ENCODE measurements around the gene KCTD15. TPM values are rescaled to one million over a fixed set of nuclear protein-coding genes. Genes with fewer than 3 reads are reported as not detected.
"Not testable (repeated sequence)": the region's sequence is repeated elsewhere in the genome, so short reads cannot be mapped to it uniquely, and the experiment has no call there.

The KCTD15 gene
- total RNA-seq, 4 donors from 2014 or later = 23.8 to 149 (median 51.8) TPM

DNA sequence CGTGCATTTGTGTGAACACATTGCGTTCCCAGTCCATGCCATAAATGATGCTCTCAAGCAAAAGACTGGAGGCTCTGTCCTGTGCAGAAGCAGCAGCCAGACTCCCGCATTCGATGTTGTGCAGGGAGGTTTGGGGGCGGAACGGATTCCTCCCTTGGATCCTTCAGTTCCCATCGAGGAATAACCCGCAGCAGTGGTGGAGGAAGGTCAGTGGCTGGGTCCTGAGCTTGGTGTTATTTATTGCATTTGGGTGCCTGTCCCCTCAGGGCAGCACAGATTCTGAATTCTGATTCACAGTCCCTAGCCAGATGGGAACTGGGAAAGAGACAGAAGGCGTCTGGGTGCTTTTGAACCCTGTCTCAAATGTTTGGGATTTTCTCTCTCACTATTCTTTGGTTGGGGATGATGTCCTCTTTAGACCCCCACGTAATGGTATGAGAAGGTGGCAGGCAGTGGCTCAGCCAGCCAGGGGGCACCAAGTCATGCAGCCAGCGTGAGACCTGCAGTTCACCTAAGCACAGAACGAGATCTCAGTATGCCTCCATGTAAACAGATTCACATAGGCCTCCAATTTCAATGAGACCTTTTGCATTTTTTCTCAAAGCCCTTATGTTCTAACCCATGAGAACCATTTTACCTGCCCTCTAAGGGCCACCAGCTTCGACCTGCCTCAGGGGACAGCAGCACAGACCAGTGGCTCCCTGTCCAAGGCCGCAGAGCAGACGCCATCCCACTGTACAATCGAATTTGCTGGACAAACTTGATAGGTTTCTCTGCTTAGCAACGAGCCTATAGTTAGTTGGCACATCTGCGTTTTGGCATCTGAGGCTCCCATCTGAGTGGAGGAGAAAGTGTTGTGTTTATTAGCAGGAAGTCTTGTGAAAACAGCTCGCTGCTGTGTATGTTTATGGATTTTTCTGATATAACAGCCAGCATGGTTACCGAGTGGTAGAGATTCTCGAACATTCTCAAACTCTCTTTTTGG, 17.8 kb downstream of the KCTD15 start:
- no peak overlapping the region for H3K27ac ChIP-seq
- peaks cover 0 to 1% of the 10 kb centered on the region in 2 donors for H3K4me1 ChIP-seq
- DNase-seq = no peak
- no peaks in the 10 kb centered on the region for H3K27me3 ChIP-seq
- no peaks in the 10 kb centered on the region for H3K36me3 ChIP-seq
- no peak for TF ChIP-seq POLR2A (IDR thresholded peaks at IDR 0.05)
- TF ChIP-seq, protein P1, sequence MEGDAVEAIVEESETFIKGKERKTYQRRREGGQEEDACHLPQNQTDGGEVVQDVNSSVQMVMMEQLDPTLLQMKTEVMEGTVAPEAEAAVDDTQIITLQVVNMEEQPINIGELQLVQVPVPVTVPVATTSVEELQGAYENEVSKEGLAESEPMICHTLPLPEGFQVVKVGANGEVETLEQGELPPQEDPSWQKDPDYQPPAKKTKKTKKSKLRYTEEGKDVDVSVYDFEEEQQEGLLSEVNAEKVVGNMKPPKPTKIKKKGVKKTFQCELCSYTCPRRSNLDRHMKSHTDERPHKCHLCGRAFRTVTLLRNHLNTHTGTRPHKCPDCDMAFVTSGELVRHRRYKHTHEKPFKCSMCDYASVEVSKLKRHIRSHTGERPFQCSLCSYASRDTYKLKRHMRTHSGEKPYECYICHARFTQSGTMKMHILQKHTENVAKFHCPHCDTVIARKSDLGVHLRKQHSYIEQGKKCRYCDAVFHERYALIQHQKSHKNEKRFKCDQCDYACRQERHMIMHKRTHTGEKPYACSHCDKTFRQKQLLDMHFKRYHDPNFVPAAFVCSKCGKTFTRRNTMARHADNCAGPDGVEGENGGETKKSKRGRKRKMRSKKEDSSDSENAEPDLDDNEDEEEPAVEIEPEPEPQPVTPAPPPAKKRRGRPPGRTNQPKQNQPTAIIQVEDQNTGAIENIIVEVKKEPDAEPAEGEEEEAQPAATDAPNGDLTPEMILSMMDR (IDR thresholded peaks at IDR 0.05) = no peak
- H3K9me3 ChIP-seq = no peaks in the 10 kb centered on the region
- no peak overlapping the region for H3K4me3 ChIP-seq
- intact Hi-C loops (cut with DNase I; ENCODE audit: low total_unique reads) = no loop called here

DNA sequence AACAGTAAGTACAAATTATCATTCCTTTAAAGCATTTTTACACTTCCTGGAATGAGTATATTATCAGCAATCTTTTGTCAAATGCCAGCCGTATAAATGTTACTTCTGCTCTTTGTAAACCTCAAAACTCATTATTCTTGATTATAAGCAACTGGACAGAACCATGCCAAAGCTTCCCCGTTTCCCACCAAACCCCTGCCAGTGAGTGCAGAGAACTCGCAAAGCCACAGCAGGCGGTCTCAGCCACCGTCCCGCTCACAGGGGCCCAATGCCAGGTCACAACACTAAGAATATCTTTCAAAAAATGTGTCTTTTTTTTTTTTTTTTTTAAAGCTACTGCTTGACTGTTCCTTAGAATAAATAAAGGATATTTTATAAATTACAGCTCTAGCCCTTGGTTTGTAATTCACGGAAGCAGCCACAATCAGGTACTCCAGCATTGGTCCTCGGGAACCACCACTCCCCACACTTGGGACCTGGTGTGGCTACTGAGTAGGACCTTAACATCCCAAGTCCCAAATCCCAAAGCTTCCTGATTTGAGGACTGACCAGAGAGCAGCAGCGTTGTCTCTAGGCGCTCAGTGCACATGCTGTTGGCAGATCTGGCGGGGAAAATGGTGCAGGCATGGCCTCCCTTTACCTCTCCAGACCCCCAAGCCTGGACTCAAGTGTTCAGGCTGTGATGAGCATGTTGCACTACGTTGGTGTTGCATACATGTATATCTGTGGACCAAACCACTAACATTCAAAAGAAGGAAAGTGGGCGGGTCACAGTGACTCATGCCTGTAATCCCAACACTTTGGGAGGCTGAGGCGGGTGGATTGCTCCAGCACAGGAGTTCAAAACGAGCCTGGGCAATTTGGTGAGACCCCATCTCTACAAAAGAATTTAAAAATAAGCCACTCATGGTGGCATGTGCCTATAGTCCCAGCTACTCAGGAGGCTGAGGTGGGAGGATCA, 19.0 kb downstream of the KCTD15 start:
- Histone ChIP-seq H3K27me3 (no peaks in the 10 kb centered on the region), H3K9me3 (no peaks in the 10 kb centered on the region), H3K27ac (no peak overlapping the region), H3K4me3 (no peak overlapping the region), H3K36me3 (no peaks in the 10 kb centered on the region), H3K4me1 (peaks cover 0 to 13% of the 10 kb centered on the region in 2 donors)
- DNase-seq = no peak
- intact Hi-C loops (cut with DNase I; ENCODE audit: low total_unique reads) = no loop called here
- TF ChIP-seq, protein P1 (IDR thresholded peaks at IDR 0.05) = no peak
- TF ChIP-seq POLR2A (IDR thresholded peaks at IDR 0.05) = no peak

DNA sequence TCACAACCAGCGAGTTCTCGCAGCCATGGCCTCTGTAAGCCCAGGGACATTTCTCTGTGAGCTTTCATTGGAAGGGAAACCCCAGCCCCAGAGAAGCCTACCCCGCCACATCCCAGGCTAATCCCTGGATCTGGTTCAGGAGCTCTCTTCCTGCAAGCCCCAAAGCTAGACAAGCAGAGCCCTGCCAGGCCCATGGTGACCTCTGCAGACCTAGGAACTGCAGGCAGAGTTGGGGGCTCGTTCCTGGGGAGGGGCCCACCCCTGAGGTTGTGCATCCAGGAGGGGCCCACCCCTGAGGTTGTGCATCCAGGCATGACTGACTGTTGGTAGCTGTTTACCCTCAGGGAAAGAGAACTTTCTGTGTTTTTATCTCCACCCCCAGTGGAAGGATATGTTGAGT, 21.7 kb downstream of the KCTD15 start:
- DNase-seq = no peak
- H3K27ac ChIP-seq = no peak overlapping the region
- no peaks in the 10 kb centered on the region for H3K27me3 ChIP-seq
- intact Hi-C loops (cut with DNase I; ENCODE audit: low total_unique reads) = no loop called here
- H3K4me3 ChIP-seq = no peak overlapping the region
- peaks cover 0 to 13% of the 10 kb centered on the region in 2 donors for H3K4me1 ChIP-seq
- no peaks in the 10 kb centered on the region for H3K36me3 ChIP-seq
- H3K9me3 ChIP-seq = no peaks in the 10 kb centered on the region
- TF ChIP-seq POLR2A (IDR thresholded peaks at IDR 0.05) = no peak
- TF ChIP-seq, protein P1 (IDR thresholded peaks at IDR 0.05) = no peak

DNA sequence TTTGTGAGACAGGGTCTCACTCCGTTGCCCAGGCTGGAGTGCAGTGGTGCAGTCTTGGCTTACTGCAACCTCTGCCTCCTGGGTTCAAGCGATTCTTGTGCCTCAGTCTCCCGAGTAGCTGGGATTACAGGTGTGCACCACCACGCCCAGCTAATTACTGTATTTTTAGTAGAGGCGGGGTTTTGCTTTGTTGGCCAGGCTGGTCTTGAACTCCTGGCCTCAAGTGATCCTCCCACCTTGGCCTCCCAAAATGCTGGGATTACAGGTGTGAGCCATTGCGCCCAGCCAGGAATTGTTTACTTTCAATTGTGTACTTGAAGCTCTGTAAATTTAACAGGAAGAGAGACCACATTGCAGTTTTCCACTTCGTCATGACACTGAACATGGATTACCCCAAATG, 22.4 kb downstream of the KCTD15 start:
- H3K36me3 ChIP-seq; H3K27me3 ChIP-seq; H3K9me3 ChIP-seq; intact Hi-C loops (cut with DNase I; ENCODE audit: low total_unique reads); DNase-seq; H3K27ac ChIP-seq; H3K4me3 ChIP-seq: not testable (repeated sequence)
- H3K4me1 ChIP-seq = peaks cover 0 to 13% of the 10 kb centered on the region in 2 donors

DNA sequence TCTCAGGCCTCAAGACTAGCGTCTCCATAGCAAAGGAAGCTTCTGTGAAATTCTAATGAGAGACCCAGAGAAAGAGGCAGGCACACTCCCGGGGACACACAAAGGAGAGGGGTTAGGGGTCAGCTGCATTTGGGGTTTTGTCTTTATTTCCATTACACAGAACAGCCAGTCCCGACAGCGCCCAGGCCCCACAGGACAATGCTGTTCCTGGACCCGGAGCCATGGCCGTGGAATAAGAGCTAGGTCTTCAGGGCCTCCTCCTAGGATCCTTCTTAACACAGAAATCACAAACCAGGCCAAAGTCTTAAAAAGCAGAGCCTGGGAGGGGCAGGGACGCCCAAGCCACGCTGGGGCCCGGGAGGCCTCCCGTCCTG, 22.8 kb downstream of the KCTD15 start:
- no peak for TF ChIP-seq POLR2A (IDR thresholded peaks at IDR 0.05)
- TF ChIP-seq, protein P1 (IDR thresholded peaks at IDR 0.05) = no peak
- H3K4me1 ChIP-seq = peaks cover 0 to 13% of the 10 kb centered on the region in 2 donors
- DNase-seq = no peak
- peak overlapping the region; percentile 20 to 33 for H3K4me3 ChIP-seq
- no peaks in the 10 kb centered on the region for H3K27me3 ChIP-seq
- peak overlapping the region; percentile 2 to 69 for H3K27ac ChIP-seq
- H3K36me3 ChIP-seq = no peaks in the 10 kb centered on the region
- no peaks in the 10 kb centered on the region for H3K9me3 ChIP-seq
- intact Hi-C loops (cut with DNase I; ENCODE audit: low total_unique reads) = no loop called here
